Measurements from ENCODE around the gene CLDN19. TPM values are rescaled to one million over a fixed set of nuclear protein-coding genes. Genes with fewer than 3 reads are reported as not detected.

The CLDN19 gene
- total and polyA plus RNA-seq, 2 of the 8 experiments (the other 6 are each of a cell fraction or from before 2014, with no cell fraction given) = 9.7 to 17.2 TPM

DNA sequence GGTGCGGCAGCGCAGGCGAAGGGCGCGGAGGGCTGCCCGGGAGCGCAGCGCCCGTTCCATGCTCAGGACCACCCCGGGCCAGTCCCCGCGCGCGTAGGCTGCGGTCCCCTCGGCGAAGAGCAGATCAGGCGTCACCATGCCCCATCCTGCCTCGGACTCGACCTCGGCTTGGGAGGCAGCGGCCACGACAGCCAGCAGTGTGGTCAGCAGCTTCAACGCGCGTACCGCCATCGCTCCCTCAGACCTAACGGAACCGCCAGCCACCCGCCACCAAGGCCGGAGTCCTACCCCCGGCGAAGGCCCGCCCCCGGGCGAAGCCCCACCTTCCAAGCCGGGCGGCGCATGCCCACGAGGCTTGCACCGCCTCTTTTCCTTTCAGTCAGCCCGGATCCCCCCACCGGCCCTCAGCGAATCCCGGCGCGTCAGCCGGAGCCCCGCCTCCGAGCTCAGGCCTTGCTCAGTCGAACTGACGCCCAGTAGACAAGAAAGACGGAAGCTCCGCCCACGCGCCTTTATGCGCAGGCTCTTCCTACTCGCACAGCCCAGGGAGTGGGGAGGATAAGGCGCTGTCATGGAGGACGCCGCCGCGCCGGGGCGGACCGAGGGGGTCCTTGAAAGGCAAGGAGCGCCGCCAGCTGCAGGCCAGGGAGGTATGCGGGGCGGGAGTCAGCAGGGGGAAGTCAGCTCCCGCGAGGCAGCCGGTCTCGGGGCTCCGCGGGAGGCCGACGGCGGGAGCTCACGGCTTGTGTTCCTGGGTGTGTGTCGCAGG is 26.9 kb upstream of the CLDN19 start, which contains the start of the genes C1orf50 and P3H1 (continued):
- TF ChIP-seq, protein P1, sequence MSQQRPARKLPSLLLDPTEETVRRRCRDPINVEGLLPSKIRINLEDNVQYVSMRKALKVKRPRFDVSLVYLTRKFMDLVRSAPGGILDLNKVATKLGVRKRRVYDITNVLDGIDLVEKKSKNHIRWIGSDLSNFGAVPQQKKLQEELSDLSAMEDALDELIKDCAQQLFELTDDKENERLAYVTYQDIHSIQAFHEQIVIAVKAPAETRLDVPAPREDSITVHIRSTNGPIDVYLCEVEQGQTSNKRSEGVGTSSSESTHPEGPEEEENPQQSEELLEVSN (IDR thresholded peaks at IDR 0.05) = no peak; the same call in 1 of the 2 replicates
- TF ChIP-seq SIN3A (conservative IDR thresholded peaks at IDR 0.05 in 1 of 2, IDR thresholded peaks at IDR 0.05 in 1 of 2; ENCODE audit: low read depth in 1 of 2, low read length in 2 of 2) (peak in 1 of 2 experiments; percentile 76; a peak in 2 of 4 replicates), POLR2AphosphoS5 (IDR thresholded peaks at IDR 0.05; ENCODE audit: low read depth, low read length) (peak; percentile 64; the same call in 1 of the 2 replicates), TBP (IDR thresholded peaks at IDR 0.05; ENCODE audit: low read depth, low read length) (0 out of 2 replicates have a peak, but pooled peaks have one; percentile 50), BACH1 (IDR thresholded peaks at IDR 0.05; ENCODE audit: low read length) (no peak), KDM4A (IDR thresholded peaks at IDR 0.05; ENCODE audit: low read depth, low read length, severe bottlenecking) (peak; percentile 97), RNF2 (IDR thresholded peaks at IDR 0.05; ENCODE audit: borderline replicate concordance, low read depth, low read length, missing control alignments, poor library complexity, severe bottlenecking) (no peak), ZNF274 (IDR thresholded peaks at IDR 0.05; ENCODE audit: borderline replicate concordance, extremely low read depth, low read length) (no peak), KDM1A (IDR thresholded peaks at IDR 0.05; ENCODE audit: borderline replicate concordance, low read length) (peak; percentile 75), CEBPB (IDR thresholded peaks at IDR 0.05; ENCODE audit: low read depth, low read length) (no peak), CHD2 (IDR thresholded peaks at IDR 0.05; ENCODE audit: low read length) (no peak), GTF2F1 (IDR thresholded peaks at IDR 0.05; ENCODE audit: borderline replicate concordance, low read depth, low read length) (no peak), SUZ12 (IDR thresholded peaks at IDR 0.05; ENCODE audit: low read length) (no peak), ASH2L (IDR thresholded peaks at IDR 0.05; ENCODE audit: low read length) (peak; percentile 55), EZH2 (IDR thresholded peaks at IDR 0.05; ENCODE audit: low read depth, low read length, severe bottlenecking) (no peak), MAFK (IDR thresholded peaks at IDR 0.05; ENCODE audit: low read depth, low read length) (no peak), TCF12 (IDR thresholded peaks at IDR 0.05; ENCODE audit: low read depth, low read length) (no peak)
- TF ChIP-seq, protein P2, sequence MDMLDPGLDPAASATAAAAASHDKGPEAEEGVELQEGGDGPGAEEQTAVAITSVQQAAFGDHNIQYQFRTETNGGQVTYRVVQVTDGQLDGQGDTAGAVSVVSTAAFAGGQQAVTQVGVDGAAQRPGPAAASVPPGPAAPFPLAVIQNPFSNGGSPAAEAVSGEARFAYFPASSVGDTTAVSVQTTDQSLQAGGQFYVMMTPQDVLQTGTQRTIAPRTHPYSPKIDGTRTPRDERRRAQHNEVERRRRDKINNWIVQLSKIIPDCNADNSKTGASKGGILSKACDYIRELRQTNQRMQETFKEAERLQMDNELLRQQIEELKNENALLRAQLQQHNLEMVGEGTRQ (IDR thresholded peaks at IDR 0.05; ENCODE audit: low read length) = no peak
- TF ChIP-seq, protein P3, sequence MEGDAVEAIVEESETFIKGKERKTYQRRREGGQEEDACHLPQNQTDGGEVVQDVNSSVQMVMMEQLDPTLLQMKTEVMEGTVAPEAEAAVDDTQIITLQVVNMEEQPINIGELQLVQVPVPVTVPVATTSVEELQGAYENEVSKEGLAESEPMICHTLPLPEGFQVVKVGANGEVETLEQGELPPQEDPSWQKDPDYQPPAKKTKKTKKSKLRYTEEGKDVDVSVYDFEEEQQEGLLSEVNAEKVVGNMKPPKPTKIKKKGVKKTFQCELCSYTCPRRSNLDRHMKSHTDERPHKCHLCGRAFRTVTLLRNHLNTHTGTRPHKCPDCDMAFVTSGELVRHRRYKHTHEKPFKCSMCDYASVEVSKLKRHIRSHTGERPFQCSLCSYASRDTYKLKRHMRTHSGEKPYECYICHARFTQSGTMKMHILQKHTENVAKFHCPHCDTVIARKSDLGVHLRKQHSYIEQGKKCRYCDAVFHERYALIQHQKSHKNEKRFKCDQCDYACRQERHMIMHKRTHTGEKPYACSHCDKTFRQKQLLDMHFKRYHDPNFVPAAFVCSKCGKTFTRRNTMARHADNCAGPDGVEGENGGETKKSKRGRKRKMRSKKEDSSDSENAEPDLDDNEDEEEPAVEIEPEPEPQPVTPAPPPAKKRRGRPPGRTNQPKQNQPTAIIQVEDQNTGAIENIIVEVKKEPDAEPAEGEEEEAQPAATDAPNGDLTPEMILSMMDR (IDR thresholded peaks at IDR 0.05; ENCODE audit: control extremely low read depth in 1 of 3, insufficient read depth in 1 of 3, low read depth in 1 of 3, low read length in 3 of 3) = no peak

Data from H1 (cell line).